Measurements from ENCODE around the gene SMARCA2.
"Not testable (repeated sequence)": the region's sequence is repeated elsewhere in the genome, so short reads cannot be mapped to it uniquely, and the experiment has no call there.

Gene SMARCA2

DNA sequence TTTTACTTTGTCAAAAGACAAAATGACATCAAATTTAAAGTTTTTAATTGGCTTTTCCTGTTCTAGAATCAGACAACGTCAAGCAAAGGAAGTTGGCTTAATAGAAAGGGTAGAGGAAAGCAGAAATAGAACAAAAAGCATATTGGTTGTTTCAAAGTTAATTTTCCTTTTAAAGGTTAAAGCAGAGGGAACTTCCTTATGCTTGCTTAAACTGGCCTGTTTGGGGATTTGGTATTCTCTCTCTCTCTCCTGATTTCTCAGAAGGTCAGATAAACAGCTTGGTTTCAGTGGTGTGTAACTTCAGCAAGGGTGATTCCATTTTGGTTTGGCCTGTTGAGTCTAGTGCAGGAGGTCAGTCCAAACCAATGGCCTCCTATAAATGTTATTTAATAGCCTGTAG, 127.1 kb downstream of the SMARCA2 start:
- Histone ChIP-seq H3K36me3 (ENCODE audit: control insufficient read depth, insufficient read depth, low read length) (no peaks in the 10 kb centered on the region), H3K27me3 (ENCODE audit: control insufficient read depth, insufficient read depth, low read length) (no peaks in the 10 kb centered on the region), H3K4me1 (ENCODE audit: control insufficient read depth, insufficient read depth, low read length) (no peaks in the 10 kb centered on the region), H3K9me3 (ENCODE audit: control insufficient read depth, insufficient read depth, low read length) (no peaks in the 10 kb centered on the region), H3K4me3 (ENCODE audit: low read length) (no peak overlapping the region), H3K27ac (ENCODE audit: low read length) (no peak overlapping the region)
- no peak for DNase-seq (ENCODE audit: low read depth, low spot score)
- no CpG with 5 or more reads among the region's 1 CpG for WGBS (ENCODE audit: insufficient coverage, insufficient read length)

- no peaks in the 10 kb centered on the region for H3K36me3 ChIP-seq (ENCODE audit: control insufficient read depth, insufficient read depth, low read length)
- WGBS (ENCODE audit: insufficient coverage, insufficient read length) = no CpG with 5 or more reads among the region's 3 CpGs
- H3K27me3 ChIP-seq (ENCODE audit: control insufficient read depth, insufficient read depth, low read length) = no peaks in the 10 kb centered on the region
- DNase-seq (ENCODE audit: low read depth, low spot score) = no peak
- H3K9me3 ChIP-seq (ENCODE audit: control insufficient read depth, insufficient read depth, low read length) = no peaks in the 10 kb centered on the region
- H3K4me1 ChIP-seq (ENCODE audit: control insufficient read depth, insufficient read depth, low read length) = no peaks in the 10 kb centered on the region
- no peak overlapping the region for H3K4me3 ChIP-seq (ENCODE audit: low read length)
- no peak overlapping the region for H3K27ac ChIP-seq (ENCODE audit: low read length)
Observed at GRCh38 chr9:2144619-2145018, 129.5 kb downstream of the SMARCA2 start.

DNA sequence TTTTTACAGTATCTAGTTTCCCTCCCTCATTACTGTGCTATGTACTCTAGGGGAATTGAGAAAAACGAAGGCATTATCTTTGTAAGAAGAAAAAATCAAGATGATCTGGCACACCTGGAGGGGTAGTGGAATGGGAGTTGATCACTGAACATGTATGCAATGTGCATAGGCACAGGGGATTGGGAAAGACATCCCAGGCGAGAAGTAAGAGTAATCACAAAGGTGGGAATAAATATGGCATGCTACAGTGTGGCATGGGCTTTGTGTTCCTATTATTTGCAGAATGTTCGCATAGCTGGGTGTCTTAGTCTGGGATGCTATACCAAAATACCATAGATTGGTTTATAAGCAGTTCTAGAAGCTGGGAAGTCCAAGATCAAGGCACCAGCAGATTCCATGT, 130.6 kb downstream of the SMARCA2 start:
- Histone ChIP-seq H3K9me3 (ENCODE audit: control insufficient read depth, insufficient read depth, low read length) (no peaks in the 10 kb centered on the region), H3K27me3 (ENCODE audit: control insufficient read depth, insufficient read depth, low read length) (no peaks in the 10 kb centered on the region), H3K4me1 (ENCODE audit: control insufficient read depth, insufficient read depth, low read length) (no peaks in the 10 kb centered on the region), H3K4me3 (ENCODE audit: low read length) (no peak overlapping the region), H3K27ac (ENCODE audit: low read length) (no peak overlapping the region), H3K36me3 (ENCODE audit: control insufficient read depth, insufficient read depth, low read length) (no peaks in the 10 kb centered on the region)
- no peak for DNase-seq (ENCODE audit: low read depth, low spot score)
- WGBS (ENCODE audit: insufficient coverage, insufficient read length) = no CpG with 5 or more reads among the region's 3 CpGs

- H3K4me3 ChIP-seq (ENCODE audit: low read length); H3K4me1 ChIP-seq (ENCODE audit: control insufficient read depth, insufficient read depth, low read length); DNase-seq (ENCODE audit: low read depth, low spot score); H3K9me3 ChIP-seq (ENCODE audit: control insufficient read depth, insufficient read depth, low read length); H3K36me3 ChIP-seq (ENCODE audit: control insufficient read depth, insufficient read depth, low read length); H3K27me3 ChIP-seq (ENCODE audit: control insufficient read depth, insufficient read depth, low read length); H3K27ac ChIP-seq (ENCODE audit: low read length): not testable (repeated sequence)
Observed at GRCh38 chr9:2146700-2147099, 131.6 kb downstream of the SMARCA2 start.

DNA sequence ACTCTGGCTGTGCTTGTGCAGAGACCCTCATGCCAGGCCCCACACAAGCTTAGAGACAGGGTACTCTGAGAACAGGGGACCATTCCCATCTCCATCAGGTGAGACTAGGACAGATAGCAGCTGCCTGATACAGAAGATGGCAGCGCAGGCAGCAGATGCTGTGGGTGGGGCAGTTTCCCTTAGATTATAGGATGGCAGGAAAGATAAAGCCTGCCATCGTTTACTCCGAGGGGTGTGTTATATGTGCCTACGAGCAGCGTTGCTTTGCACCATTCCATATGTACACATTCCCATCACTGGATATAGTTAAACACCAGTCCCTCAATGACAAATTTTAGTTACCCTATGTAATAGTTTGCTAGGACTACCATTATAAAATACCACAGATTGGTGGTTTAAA, 135.2 kb downstream of the SMARCA2 start:
- WGBS (ENCODE audit: insufficient coverage, insufficient read length) = no CpG with 5 or more reads among the region's 5 CpGs

DNA sequence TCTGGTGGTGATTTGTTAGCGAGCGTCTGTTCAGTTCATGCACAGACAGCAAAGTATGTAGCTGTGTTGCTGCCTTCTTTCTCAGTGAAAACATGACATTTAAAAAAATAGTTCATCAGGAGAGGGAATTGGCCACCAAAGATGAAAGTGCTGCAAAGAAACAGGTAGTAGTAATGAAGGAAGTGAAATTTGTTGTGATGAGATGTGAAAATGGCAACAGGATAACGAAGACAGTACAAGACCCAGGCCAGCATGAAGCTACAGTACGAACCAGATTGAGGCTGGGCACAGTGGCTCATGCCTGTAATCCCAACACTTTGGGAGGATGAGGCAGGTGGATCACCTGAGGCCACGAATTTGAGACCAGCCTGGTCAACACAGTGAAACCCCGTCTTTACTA, 136.0 kb downstream of the SMARCA2 start:
- DNase-seq (ENCODE audit: low read depth, low spot score) = no peak
- no peak overlapping the region for H3K4me3 ChIP-seq (ENCODE audit: low read length)
- WGBS (ENCODE audit: insufficient coverage, insufficient read length) = 100% methylated on average over 1 of the region's 6 CpGs

More for the DNA sequence above, 135.2 kb downstream of the SMARCA2 start:
- no peak for DNase-seq (ENCODE audit: low read depth, low spot score)
- H3K27ac ChIP-seq (ENCODE audit: low read length) = no peak overlapping the region
- no peaks in the 10 kb centered on the region for H3K9me3 ChIP-seq (ENCODE audit: control insufficient read depth, insufficient read depth, low read length)
- H3K27me3 ChIP-seq (ENCODE audit: control insufficient read depth, insufficient read depth, low read length) = no peaks in the 10 kb centered on the region
- no peaks in the 10 kb centered on the region for H3K4me1 ChIP-seq (ENCODE audit: control insufficient read depth, insufficient read depth, low read length)
- no peaks in the 10 kb centered on the region for H3K36me3 ChIP-seq (ENCODE audit: control insufficient read depth, insufficient read depth, low read length)
- no peak overlapping the region for H3K4me3 ChIP-seq (ENCODE audit: low read length)

DNA sequence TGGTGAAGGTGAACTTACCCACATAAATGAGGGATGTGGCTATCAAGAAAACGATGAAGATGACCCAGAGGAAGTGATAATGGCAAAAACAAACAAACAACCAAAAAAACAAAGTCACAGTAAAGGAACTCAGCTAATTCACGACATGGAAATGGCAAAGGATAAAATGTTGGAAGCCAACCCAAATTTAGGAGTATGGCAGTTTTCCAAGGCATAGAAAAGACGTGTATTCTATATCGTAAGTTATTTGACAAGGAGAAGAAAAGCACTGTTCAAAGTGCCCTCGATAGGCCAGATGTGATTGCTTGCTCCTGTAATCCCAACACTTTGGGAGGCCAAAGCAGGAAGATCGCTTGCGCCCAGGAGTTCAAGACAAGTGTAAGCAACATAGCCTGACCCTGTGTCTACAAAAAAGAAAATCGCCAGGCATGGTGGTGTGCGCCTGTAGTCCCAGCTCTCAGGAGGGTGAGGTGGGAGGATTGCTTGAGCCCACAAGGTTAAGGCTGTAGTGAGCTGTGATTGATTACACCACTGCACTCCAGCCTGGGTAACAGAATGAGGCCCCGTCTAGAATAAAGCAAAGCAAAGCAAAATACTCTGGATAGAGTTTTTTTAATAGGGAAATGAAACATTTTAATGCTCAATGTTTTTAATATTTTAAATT, 138.0 kb downstream of the SMARCA2 start:
- Histone ChIP-seq H3K36me3 (ENCODE audit: control insufficient read depth, insufficient read depth, low read length) (no peaks in the 10 kb centered on the region), H3K9me3 (ENCODE audit: control insufficient read depth, insufficient read depth, low read length) (no peaks in the 10 kb centered on the region), H3K4me1 (ENCODE audit: control insufficient read depth, insufficient read depth, low read length) (peaks cover 6% of the 10 kb centered on the region), H3K27ac (ENCODE audit: low read length) (no peak overlapping the region), H3K27me3 (ENCODE audit: control insufficient read depth, insufficient read depth, low read length) (no peaks in the 10 kb centered on the region), H3K4me3 (ENCODE audit: low read length) (no peak overlapping the region)
- DNase-seq (ENCODE audit: low read depth, low spot score) = no peak
- no CpG with 5 or more reads among the region's 10 CpGs for WGBS (ENCODE audit: insufficient coverage, insufficient read length)

More for the DNA sequence above, 136.0 kb downstream of the SMARCA2 start:
- no peak overlapping the region for H3K27ac ChIP-seq (ENCODE audit: low read length)
- no peaks in the 10 kb centered on the region for H3K9me3 ChIP-seq (ENCODE audit: control insufficient read depth, insufficient read depth, low read length)
- H3K27me3 ChIP-seq (ENCODE audit: control insufficient read depth, insufficient read depth, low read length) = no peaks in the 10 kb centered on the region
- H3K36me3 ChIP-seq (ENCODE audit: control insufficient read depth, insufficient read depth, low read length) = no peaks in the 10 kb centered on the region
- H3K4me1 ChIP-seq (ENCODE audit: control insufficient read depth, insufficient read depth, low read length) = no peaks in the 10 kb centered on the region; the same call in 1 of the 2 replicates

DNA sequence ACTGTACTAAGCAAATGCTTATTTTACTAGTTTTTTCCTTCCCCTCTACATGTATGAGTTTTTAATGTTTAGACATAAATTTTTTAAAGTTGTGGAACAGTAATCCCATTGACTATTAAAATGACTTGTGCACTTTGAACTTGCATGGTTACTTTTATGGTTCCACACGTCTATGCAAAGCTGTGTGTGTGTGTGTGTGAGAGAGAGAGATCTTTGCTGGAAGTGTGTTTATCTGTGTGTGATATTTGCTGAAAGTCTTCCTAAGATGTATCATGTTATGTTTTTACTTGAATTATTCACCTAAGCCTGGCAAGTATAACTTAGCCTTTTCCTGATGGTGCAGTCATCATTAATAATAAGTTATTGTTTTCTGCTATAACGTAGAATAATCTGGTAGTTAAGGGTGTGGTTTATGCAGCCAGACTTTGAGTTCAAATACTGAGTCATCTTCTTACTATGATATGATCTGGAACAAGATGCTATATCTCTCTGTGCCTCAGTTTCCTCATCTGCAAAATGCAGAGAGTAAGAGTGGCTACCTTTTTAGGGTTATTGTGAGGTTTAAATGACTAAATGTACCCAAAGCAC, 138.6 kb downstream of the SMARCA2 start:
- no peak overlapping the region for H3K27ac ChIP-seq (ENCODE audit: low read length)
- no peaks in the 10 kb centered on the region for H3K9me3 ChIP-seq (ENCODE audit: control insufficient read depth, insufficient read depth, low read length)
- H3K27me3 ChIP-seq (ENCODE audit: control insufficient read depth, insufficient read depth, low read length) = no peaks in the 10 kb centered on the region
- WGBS (ENCODE audit: insufficient coverage, insufficient read length) = no CpG with 5 or more reads among the region's 2 CpGs
- no peaks in the 10 kb centered on the region for H3K36me3 ChIP-seq (ENCODE audit: control insufficient read depth, insufficient read depth, low read length)
- no peak for DNase-seq (ENCODE audit: low read depth, low spot score)
- H3K4me1 ChIP-seq (ENCODE audit: control insufficient read depth, insufficient read depth, low read length) = peaks cover 6% of the 10 kb centered on the region
- no peak overlapping the region for H3K4me3 ChIP-seq (ENCODE audit: low read length)

DNA sequence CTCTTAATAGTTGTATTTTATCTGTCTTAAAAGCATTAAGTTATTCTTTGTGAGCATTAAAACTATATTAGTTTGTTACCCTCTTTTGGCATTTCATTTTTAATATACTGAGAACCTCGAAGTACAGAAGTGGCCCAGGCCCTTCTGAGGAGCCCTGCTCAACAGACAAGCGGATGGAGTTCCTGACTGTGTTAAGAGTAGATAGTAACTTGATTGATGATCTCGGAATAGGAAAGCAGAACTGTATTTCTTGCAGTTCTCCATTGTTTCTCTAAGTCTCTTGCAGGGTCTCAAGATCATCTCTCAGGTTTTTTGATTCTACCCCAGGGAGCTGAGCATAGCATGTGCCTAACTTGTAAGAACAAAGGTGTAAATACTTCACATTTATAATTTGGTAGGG, 139.6 kb downstream of the SMARCA2 start:
- Histone ChIP-seq H3K27me3 (ENCODE audit: control insufficient read depth, insufficient read depth, low read length) (no peaks in the 10 kb centered on the region), H3K4me3 (ENCODE audit: low read length) (no peak overlapping the region), H3K4me1 (ENCODE audit: control insufficient read depth, insufficient read depth, low read length) (peaks cover 6% of the 10 kb centered on the region), H3K36me3 (ENCODE audit: control insufficient read depth, insufficient read depth, low read length) (no peaks in the 10 kb centered on the region), H3K27ac (ENCODE audit: low read length) (no peak overlapping the region), H3K9me3 (ENCODE audit: control insufficient read depth, insufficient read depth, low read length) (no peaks in the 10 kb centered on the region)
- DNase-seq (ENCODE audit: low read depth, low spot score) = no peak
- no CpG with 5 or more reads among the region's 3 CpGs for WGBS (ENCODE audit: insufficient coverage, insufficient read length)

DNA sequence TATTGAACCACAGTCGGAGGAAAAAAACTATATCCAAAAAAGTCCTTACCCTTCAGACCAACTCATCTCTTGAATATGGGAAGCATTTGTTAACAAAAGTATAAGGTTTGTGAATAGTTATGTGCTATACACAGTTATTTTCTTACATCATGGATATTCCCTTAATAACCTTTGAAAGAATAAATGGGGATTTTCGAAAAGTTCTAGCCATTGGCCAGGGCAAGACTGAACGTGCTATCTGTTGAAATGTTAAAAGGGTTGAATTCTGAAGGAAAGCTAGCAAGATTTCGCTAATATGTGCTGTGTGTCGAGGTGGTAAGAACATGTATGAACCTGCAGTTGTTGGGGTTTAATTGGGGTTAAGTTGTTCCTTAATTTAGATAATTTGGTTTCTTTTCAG, 140.8 kb downstream of the SMARCA2 start:
- Histone ChIP-seq H3K4me3 (ENCODE audit: low read length) (no peak overlapping the region), H3K27ac (ENCODE audit: low read length) (no peak overlapping the region), H3K27me3 (ENCODE audit: control insufficient read depth, insufficient read depth, low read length) (no peaks in the 10 kb centered on the region), H3K36me3 (ENCODE audit: control insufficient read depth, insufficient read depth, low read length) (no peaks in the 10 kb centered on the region), H3K4me1 (ENCODE audit: control insufficient read depth, insufficient read depth, low read length) (peaks cover 6% of the 10 kb centered on the region), H3K9me3 (ENCODE audit: control insufficient read depth, insufficient read depth, low read length) (no peaks in the 10 kb centered on the region)
- DNase-seq (ENCODE audit: low read depth, low spot score) = no peak
- no CpG with 5 or more reads among the region's 5 CpGs for WGBS (ENCODE audit: insufficient coverage, insufficient read length)
